GM21367 (cell line): ENCODE measurements around the gene RAI1.
A peak's percentile ranks its signal among the peaks of the same experiment; 100 is the strongest.

Experiments used
- ATAC-seq: cut with Tn5 transposase; IDR thresholded peaks from one replicate; pipeline ENCODE4 v1.9.1; 2021; ENCODE audit not compliant: unreplicated experiment

Gene RAI1

GRCh38 chr17:17812211-17813054 is 131.2 kb downstream of the RAI1 start:
- ATAC-seq: no peak

GRCh38 chr17:17813055-17813724 is 131.9 kb downstream of the RAI1 start:
- ATAC-seq: no peak

GRCh38 chr17:17813725-17814095 is 132.5 kb downstream of the RAI1 start:
- no peak for ATAC-seq

GRCh38 chr17:17814162-17815061 is 133.2 kb downstream of the RAI1 start:
- no peak for ATAC-seq

GRCh38 chr17:17815062-17815406 is 133.8 kb downstream of the RAI1 start:
- ATAC-seq: no peak

- ATAC-seq: no peak
Measured at GRCh38 chr17:17815436-17816200, 134.4 kb downstream of the RAI1 start.

- ATAC-seq: no peak
Measured at GRCh38 chr17:17816240-17816814, 135.1 kb downstream of the RAI1 start.

- ATAC-seq: no peak
Measured at GRCh38 chr17:17816831-17817551, 135.7 kb downstream of the RAI1 start.

- no peak for ATAC-seq
Measured at GRCh38 chr17:17817552-17817947, 136.3 kb downstream of the RAI1 start.

GRCh38 chr17:17818088-17818526 is 136.8 kb downstream of the RAI1 start:
- no peak for ATAC-seq

- no peak for ATAC-seq
Measured at GRCh38 chr17:17819111-17819510, 137.9 kb downstream of the RAI1 start.

- ATAC-seq: no peak
Measured at GRCh38 chr17:17819561-17819995, 138.3 kb downstream of the RAI1 start.

- ATAC-seq: no peak
Measured at GRCh38 chr17:17820046-17820445, 138.8 kb downstream of the RAI1 start.

GRCh38 chr17:17820463-17821158 is 139.4 kb downstream of the RAI1 start:
- no peak for ATAC-seq

GRCh38 chr17:17822189-17822588 is 140.9 kb downstream of the RAI1 start:
- ATAC-seq: no peak

GRCh38 chr17:17822616-17823015 is 141.4 kb downstream of the RAI1 start:
- ATAC-seq: no peak

GRCh38 chr17:17823433-17824118 is 142.3 kb downstream of the RAI1 start:
- ATAC-seq: peak; percentile 58

GRCh38 chr17:17824119-17824782 is 143.0 kb downstream of the RAI1 start:
- ATAC-seq: peak; percentile 6
